HG03432 (cell line): ENCODE results near the gene RAB7A.

Experiments
- ATAC-seq: cut with Tn5 transposase; IDR thresholded peaks from one replicate; pipeline ENCODE4 v1.9.1; 2021; ENCODE audit warnings: mild to moderate bottlenecking, moderate library complexity; ENCODE audit not compliant: unreplicated experiment

RAB7A gene

DNA sequence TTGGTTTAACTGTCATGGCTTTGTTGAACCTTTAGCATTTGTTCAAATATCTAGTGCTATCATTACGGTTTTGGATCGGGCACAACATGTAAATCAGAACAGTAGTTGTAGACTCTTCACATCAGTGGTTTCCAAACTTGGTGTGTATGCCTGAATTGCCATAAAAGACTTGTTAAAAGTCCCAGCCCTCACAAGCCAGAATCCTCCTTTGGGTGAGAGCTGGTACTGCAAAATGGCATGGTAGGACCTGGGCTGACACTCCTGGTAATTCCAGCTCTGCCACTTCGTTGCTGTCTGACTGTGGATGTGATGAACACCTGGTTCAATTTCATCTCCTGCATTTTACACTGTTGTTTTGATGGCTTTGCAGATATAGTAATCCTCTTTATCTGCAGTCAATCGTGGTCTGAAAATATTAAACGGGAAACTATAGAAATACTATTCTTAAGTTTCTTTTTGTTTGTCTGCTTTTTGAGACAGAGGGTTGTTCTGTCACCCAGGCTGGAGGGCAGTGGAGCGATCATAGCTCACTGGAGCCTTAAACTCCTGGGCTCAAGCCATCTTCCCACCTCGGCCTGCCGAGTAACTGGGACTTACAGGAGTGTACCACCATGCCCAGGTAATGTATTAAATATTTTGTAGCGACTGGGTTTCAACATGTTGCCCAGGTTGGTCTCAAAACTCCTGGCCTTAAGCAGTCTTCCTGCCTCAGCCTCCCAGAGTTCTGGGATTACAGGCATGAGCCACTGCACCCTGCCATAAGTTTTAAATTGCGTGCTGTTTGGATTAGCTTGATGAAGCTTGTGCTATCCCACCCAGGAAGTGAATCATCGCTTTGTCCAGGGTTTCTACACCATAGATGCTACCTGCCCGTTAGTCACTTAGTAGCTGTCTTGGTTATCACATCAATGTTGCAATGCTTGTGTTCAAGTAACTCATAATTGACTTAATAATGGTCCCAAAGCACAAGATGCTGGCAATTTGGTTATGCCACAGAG lies 61.6 kb downstream of the RAB7A start:
- peak; percentile 50 for ATAC-seq

DNA sequence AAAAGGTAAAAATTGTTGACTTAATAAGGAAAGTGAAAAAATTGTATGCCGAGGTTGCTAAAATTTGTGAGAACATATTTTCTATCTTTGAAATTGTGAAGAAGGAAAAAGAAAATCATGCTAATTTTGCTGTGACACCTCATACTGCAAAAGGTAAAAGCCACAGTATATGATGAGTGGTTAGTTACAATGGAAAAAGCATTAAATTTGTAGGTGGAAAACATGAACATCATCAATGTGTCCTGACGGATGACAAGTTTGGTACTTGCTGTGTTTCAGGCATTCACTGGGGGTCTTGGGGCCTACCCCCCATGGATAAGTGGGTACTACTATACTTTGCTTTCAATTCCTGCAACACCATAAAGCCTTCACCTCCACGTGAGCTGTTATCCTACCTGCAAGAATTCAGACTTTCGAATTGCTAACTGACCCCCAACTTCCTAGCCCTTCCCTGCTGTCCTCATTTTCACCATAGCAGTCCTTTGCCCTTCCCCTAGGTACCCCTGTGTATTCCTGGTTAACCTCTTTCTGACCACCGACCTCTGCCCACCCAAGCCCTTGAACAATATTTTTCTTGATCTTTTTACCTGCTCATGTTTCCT lies 62.4 kb downstream of the RAB7A start:
- ATAC-seq, result no peak

DNA sequence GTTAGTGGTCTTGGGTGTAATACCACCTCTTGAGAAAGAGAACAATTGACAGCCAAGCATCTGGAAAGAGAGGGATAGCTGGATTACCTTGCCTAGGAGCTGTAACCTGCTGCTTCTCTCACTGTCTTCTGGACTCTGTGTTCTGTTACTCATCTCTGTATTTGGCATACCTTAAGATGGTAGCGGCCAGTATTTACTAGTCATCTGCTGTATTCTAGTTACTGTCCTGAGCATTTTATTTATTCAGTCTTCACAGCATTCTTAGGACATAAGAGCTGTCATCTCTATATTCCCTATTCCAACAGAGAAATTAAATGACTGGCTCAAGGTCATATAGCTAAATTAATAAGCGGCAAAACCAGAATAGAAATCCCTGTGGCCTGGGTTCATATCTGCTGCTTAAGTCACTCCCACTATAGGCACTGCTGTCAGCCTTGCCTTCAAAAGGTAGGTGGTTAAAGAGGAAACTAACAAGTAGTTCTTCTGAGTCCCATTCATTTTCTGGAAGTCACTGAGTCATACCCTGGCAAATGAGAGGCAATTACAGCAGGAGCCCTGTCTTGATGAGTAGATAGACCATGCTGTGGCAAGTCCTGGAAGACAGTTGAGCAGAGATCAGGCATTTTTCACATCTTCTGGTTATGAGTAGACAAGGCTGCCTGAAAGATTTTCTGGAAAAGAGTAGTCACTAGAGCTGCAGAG lies 68.2 kb downstream of the RAB7A start:
- no peak for ATAC-seq

DNA sequence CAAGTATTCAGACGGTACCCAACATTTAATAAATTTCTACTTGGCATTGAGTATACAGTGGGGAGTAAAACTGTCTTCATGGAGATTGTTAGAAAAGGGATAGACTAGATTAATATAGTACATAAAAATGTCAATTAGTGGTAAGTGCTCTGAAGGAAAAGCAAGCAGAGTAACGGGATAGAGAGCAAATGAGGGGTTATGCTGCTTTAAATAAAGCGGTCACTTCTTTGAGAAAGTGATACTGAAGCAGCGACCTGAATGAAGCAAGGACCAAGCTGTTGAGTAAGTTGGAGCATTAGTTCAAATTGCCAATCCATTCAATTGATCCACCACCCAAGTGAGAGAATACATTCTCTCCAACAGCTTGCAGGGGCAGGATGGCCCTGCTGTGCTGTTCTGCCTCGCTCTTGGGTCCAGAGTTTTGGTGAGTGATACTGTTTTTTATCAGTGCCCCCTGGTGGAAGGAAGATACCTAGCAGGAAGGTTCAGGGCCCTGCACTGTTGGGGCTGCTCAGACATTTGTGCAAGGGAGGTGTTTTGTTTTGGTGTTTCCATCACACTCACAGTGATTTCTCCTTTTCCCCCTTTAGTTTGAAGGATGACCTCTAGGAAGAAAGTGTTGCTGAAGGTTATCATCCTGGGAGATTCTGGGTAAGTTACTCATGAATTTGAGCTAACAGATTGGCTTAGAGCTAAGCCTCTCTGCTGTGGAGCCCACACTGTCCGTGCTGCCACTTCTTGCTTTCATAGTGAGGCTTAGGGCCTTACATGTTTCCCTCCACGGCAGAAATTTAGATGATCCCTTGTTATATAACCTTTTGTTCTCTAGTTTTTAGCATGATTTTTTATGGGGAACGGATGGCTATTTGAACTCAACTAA lies 69.0 kb downstream of the RAB7A start:
- ATAC-seq, result peak; percentile 78

DNA sequence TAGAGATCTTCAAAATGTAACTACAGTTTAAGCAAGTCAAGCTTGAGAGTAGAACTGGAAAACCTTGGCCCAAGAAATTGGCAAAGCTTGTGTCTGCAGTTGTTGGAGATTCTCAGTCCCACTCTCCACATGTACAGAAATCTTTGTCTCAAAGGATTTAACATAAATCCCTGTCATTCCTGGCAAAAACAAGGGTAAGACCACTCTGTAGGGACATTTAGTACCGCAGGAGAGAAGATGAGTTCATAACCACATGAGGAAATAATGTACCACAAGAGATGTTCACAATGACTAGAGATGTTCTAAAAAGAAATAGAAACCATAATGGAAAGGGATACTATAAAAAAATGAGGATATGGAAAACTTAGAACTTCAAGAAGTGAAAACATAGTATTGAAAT lies 73.7 kb downstream of the RAB7A start:
- no peak for ATAC-seq

DNA sequence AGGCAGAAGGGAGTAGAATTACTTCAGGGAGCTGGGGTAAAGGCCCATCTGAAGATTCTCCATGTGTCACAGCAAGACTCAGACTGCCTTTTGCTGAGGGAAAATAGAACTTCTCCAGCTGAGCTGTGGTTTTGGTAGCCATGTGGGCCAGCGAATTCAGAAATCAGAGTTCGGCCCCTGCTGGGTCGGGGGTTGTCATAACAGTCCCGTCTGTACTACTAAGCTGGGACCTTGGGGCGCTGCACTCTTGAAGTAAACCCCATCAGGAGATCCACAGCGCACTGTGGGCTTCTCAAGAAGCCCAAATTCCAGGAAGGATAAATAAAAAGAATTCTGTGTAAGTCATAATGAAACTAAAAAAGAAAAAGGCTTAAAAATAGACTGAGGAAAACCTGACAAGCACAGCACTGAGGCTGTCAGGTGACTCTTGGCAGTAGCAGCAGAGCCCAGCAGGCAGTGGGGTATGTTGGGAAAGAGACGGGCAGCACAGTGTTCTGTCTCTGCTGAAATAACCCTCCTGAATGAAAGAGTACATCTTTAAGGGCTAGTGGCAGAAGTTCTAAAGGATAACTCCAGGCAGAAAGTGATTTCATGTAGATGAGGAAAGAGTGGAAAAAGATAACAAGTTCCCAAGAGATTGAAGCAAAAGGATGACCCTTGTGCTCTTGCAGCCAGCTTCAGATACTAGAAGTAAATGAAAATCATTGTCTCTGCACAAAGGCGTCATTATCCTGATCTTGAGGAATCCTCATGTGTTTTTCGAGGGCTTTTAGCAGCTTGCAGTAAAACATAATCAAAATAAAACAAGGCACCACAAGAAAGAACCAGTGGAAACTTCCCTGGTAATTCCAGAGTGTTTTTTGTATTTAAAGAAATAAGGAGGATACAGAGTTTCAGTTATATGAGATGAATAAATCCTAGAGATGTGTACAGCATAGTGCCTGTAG lies 74.5 kb downstream of the RAB7A start:
- no peak for ATAC-seq

DNA sequence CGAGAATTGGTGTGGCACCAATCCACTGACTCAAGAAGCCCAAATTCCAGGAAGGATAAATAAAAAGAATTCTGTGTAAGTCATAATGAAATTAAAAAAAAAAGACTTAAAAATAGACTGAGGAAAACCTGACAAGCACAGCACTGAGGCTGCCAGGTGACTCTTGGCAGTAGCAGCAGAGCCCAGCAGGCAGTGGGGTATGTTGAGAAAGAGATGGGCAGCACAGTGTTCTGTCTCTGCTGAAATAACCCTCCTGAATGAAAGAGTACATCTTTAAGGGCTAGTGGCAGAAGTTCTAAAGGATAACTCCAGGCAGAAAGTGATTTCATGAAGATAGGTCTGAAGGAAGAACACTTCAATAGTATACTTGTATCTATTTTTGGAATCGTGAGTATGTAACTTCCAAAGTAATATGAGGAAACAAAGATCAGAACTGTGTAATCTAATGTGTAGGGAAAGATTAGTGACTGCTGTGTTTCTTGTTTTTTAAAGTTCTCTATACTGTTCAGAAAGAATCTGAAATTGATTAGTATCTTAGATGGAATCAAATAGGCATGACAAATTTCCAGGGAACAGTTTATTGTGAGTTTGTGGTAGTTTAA lies 75.9 kb downstream of the RAB7A start:
- no peak for ATAC-seq

DNA sequence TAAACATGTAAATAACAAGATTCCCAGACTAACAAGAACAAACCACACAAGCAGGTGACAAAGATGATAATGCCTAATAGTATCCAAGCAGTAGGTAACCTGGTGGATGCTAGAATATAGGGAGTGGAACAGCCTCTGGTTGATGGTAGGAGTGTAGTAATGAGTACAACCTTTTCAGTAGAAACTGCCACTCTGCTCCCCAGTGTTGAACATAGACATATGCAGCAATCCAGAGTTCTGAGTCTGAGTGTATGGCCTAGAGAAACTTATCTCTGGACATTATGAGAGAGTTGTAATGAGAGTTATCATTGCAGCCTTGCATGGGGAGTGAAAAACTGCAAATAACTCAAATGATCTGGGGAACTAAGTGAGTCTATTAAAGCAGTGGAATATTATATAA lies 77.3 kb downstream of the RAB7A start:
- no peak for ATAC-seq

DNA sequence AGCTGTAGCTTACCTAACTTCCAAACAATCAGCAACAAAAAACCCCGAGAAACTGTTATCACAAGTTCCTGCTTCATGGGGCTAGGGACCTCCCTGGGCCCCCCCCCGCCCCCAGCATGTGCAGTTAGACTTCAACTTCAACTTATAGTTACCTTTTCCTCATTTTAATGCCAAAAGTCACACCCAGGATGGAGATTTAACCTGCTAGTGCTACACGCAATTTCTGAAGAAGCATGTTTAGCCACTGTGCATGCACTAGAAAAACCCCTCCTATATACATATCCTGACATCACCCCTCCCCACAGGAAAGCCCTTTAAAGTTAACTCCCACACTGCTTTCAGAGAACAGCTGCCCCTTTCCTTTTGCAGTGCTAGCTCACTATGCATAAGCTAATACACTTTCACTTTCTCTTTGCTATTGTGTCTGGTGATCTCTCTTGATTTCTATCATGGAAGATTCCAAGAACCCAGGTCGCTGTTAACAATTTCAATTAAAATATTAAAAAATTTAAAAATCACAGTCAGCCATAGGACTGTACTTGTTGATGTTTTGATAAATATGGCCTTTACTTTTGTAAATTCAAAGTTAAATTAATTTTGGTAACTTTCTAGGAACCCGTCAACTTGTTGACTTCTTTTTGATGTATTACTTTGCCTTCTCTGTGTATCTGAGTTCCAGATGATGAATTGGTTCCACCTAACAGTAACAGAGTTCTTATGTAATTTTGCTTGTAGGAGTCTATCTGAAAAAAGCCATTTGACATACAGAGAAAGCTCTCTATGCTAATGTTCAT lies 78.2 kb downstream of the RAB7A start:
- ATAC-seq, result peak; percentile 94

DNA sequence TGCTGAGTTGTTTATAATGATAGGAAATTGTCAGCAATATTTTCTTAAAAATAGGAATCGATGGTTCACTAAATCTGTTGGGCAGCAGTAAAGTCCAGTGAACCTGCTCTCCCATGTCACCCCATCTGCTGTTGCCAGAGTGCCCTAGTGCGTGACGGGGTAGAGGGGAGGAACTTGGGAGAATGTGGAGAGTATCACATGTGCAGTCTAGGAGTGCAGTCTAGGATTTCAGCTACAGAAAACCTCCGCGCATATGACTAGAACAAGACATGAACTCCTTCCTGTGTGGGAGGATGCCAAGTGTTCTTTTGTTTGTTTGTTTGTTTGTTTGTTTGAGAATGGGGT lies 78.8 kb downstream of the RAB7A start:
- ATAC-seq, result no peak

DNA sequence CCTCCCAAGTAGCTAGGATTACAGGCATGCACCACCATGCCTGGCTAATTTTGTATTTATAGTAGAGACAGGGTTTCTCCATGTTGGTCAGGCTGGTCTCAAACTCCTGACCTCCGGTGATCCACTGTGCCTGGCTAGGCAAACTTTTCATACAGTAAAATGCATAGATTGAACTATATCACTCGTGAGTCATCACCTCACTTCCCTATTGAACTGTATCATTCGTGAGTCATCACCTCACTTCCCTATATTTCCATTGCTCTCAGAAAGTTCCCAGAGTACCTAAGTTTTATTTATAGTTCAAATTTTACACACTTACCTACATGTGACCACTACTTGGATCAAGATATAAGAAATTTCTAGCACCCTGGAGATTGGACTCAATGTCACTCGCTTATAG lies 79.8 kb downstream of the RAB7A start:
- ATAC-seq, result no peak

DNA sequence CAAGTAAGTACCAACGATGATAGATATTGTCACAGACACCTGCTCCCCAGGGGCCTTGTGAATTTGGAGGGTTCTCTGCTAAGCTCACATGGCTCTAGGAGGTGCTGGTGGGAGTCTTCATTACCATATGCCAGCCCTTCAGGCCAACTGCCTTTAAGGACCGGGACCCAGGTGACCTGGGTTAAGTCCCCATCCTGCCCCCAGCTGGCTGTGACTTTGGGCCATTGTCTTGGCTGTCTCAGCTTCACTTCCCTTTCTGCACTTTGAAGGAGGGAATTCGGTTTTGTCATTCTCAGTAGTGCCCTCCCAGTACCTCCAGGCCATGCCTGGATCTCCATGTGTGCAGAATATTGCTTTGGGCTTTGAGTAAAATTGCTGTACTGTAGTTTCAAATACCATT lies 80.6 kb downstream of the RAB7A start:
- ATAC-seq, result no peak

DNA sequence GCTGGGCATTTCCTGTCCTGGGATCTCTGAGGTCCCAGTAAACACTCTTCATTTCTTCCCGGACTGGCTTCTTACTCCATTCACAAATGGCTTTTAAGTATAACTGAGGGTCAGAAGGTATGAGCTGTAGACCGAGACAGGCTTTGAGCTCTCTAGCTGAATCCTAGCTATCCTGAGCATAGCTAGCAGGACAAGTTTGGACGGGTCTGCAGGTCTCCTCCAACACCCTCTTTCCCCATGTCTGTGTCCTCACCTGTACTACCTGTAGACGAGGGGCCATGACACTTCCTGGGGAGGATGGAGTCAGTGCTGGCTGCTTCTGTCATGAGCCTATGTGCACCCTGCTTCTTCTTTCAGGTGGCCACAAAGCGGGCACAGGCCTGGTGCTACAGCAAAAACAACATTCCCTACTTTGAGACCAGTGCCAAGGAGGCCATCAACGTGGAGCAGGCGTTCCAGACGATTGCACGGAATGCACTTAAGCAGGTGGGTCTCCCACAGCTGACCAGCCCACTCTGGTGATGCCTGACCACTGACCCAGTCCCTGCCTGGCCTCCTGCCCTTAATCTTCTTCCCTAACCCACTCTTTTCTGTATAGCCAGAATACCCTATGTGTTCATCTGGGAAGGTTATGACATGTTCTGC lies 81.3 kb downstream of the RAB7A start:
- no peak for ATAC-seq

DNA sequence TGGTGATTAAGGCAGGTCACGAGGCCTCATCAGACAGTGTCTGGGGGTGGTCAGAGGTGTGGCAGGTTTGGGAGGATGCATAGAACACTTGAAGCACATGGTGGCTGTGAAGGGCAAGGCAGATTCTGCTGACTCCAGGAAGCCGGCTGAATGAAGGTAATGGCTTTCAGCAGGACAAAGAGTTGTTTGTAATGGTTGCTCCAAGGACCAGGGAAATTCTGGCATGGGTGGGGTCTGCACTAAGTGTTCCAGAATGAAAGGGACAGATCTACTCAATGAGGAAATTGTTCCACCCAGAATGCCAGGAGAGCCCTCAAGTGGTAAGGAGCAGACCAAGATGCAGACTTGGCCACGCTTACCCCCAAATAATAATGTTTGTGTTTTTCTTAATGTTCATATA lies 82.7 kb downstream of the RAB7A start:
- ATAC-seq, result no peak

DNA sequence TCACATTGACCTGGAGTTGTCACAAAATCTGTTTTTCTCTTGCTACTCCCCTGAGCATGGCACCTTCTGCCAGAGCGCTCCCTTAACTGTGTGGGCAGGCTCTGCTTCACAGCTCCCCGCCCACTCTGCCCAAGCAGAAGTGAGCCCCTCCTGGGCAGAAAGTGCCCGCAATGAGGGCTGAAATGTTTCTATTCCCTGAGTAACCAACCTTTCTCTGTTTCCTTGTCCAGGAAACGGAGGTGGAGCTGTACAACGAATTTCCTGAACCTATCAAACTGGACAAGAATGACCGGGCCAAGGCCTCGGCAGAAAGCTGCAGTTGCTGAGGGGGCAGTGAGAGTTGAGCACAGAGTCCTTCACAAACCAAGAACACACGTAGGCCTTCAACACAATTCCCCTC lies 87.1 kb downstream of the RAB7A start:
- ATAC-seq, result no peak

DNA sequence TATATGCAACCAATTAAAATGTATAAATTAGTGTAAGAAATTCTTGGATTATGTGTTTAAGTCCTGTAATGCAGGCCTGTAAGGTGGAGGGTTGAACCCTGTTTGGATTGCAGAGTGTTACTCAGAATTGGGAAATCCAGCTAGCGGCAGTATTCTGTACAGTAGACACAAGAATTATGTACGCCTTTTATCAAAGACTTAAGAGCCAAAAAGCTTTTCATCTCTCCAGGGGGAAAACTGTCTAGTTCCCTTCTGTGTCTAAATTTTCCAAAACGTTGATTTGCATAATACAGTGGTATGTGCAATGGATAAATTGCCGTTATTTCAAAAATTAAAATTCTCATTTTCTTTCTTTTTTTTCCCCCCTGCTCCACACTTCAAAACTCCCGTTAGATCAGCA lies 88.1 kb downstream of the RAB7A start:
- ATAC-seq, result no peak

DNA sequence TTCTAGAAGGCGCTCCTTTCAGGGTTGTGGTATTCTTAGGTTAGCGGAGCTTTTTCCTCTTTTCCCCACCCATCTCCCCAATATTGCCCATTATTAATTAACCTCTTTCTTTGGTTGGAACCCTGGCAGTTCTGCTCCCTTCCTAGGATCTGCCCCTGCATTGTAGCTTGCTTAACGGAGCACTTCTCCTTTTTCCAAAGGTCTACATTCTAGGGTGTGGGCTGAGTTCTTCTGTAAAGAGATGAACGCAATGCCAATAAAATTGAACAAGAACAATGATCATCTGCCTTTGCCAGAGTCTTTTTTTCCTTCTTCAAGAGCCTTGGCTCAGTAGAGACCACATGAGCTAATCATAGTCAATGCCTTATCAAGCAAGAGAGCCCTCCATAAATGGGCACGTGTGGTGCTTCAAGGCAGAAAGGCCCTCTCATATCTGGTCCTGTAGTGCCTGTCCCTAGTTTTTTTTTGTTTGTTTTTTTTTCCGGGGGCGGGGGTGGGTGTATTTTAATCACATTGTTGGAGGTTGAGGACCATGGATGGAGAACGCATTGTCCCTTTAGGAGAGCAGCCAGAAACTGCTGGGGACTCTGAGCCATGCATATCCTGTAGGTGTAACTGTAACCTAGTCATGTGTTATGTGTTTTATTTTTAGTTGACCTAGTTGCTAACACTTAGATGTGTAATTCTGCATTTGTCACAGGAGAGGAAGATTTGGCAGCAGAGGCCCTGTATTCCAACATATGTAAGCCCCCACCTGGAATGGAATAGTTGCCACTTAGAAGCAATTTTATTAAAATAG lies 88.7 kb downstream of the RAB7A start:
- no peak for ATAC-seq
